Prostate gland (tissue), 2 donors: ENCODE measurements around the gene PERCC1.

Experiments used
- POLR2A ChIP-seq: fragments of 450-650 bp; IDR thresholded peaks from one replicate; pipeline ENCODE4 v1.6.1; 2016; ENCODE audit warnings: antibody characterized with exemption, mild to moderate bottlenecking
- TF ChIP-seq, protein P1 (sequence below), 4 experiments: fragments of 200-600 bp in 2 of 4; fragments of 450-650 bp in 2 of 4; sonication (generic) in 2 of 4; IDR thresholded peaks; 1 replicate in 3 of 4; 2 replicates in 1 of 4; pipeline ENCODE4 v1.5.1; 2016 to 2019; ENCODE audit warnings: antibody characterized with exemption in 4 of 4, mild to moderate bottlenecking in 2 of 4, moderate library complexity in 2 of 4

DNA sequence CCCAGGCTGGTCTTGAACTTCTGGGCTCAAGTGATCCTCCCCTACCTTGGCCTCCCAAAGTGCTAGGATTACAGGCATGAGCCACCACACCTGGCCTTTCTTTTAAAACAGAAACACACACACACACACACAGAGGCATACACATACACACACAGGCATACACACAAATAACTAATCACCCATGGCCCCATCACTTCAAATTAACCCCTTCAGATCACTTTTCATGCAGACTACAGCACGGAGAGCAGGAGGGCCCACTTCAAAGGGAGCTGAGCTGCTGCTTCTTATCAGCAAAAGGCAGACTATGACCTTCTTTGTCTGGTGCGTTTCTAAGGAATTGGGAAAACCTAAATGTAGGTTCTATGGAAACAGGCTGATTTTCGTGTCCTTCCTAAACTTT is 42.1 kb downstream of the PERCC1 start:
- TF ChIP-seq, protein P1, sequence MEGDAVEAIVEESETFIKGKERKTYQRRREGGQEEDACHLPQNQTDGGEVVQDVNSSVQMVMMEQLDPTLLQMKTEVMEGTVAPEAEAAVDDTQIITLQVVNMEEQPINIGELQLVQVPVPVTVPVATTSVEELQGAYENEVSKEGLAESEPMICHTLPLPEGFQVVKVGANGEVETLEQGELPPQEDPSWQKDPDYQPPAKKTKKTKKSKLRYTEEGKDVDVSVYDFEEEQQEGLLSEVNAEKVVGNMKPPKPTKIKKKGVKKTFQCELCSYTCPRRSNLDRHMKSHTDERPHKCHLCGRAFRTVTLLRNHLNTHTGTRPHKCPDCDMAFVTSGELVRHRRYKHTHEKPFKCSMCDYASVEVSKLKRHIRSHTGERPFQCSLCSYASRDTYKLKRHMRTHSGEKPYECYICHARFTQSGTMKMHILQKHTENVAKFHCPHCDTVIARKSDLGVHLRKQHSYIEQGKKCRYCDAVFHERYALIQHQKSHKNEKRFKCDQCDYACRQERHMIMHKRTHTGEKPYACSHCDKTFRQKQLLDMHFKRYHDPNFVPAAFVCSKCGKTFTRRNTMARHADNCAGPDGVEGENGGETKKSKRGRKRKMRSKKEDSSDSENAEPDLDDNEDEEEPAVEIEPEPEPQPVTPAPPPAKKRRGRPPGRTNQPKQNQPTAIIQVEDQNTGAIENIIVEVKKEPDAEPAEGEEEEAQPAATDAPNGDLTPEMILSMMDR (IDR thresholded peaks at IDR 0.05) = no peak
- no peak for TF ChIP-seq POLR2A
